ENCODE measurements around the gene GCSH. TPM values are rescaled to one million over a fixed set of nuclear protein-coding genes. Genes with fewer than 3 reads are reported as not detected.

Gene GCSH
- total and polyA plus RNA-seq, 7 donors, result 29.1 to 51.5 (median 41.4) TPM

DNA sequence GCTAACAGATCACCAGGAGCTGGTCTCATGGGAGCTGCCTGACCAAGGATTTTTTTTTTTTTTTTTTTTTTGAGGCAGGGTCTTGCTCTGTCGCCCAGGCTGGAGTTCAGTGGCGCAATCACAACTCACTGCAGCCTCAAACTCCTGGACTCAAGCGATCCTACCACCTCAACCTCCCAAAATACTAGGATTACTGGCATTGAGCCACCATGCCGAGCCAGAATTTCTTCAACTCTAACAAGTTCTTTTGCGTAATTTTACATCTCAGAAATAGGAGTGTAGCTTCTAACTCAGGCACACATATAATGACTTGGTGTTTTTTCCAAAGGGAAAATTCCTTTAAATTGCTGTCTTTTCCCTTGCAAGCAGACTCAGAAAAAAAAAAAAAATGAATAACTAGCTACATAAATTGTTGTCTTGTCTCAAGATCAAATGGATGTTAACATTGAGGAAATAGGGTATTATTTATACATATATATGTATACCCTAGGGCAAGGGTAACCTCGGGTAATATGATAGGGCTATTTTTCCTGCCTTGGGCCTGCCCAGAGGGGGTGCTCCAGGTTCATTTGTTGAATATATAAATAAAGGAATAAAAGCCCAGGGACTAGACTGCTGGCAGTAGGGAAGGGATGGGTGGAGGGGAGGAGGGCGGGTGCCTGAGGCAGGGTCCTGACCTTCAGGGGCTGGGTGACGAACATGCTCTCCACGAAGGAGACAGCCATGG, 42.8 kb upstream of the GCSH start:
- Histone ChIP-seq H3K27me3 (ENCODE audit: insufficient read depth in 3 of 3, low read length in 2 of 3) (peaks cover 0 to 2% (median 0%) of the 10 kb centered on the region in 3 donors), H3K36me3 (ENCODE audit: insufficient read depth in 1 of 2, low read depth in 1 of 2) (no peaks in the 10 kb centered on the region), H3K9me3 (no peaks in the 10 kb centered on the region), H3K4me3 (no peak overlapping the region), H3K4me1 (no peaks in the 10 kb centered on the region), H3K27ac (no peak overlapping the region)
- ATAC-seq (no peak), DNase-seq (peak in 1 of 2 donors; percentile 26)
- 78 to 82% (median 80%) methylated on average over 9 of the region's 9 CpGs for WGBS, 3 donors
- intact Hi-C loops (cut with DNase I), result no loop called here
- TF ChIP-seq, protein P1, sequence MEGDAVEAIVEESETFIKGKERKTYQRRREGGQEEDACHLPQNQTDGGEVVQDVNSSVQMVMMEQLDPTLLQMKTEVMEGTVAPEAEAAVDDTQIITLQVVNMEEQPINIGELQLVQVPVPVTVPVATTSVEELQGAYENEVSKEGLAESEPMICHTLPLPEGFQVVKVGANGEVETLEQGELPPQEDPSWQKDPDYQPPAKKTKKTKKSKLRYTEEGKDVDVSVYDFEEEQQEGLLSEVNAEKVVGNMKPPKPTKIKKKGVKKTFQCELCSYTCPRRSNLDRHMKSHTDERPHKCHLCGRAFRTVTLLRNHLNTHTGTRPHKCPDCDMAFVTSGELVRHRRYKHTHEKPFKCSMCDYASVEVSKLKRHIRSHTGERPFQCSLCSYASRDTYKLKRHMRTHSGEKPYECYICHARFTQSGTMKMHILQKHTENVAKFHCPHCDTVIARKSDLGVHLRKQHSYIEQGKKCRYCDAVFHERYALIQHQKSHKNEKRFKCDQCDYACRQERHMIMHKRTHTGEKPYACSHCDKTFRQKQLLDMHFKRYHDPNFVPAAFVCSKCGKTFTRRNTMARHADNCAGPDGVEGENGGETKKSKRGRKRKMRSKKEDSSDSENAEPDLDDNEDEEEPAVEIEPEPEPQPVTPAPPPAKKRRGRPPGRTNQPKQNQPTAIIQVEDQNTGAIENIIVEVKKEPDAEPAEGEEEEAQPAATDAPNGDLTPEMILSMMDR (IDR thresholded peaks at IDR 0.05), result no peak

GRCh38 chr16:81137754-81138153, 41.6 kb upstream of the GCSH start:
- Histone ChIP-seq H3K36me3 (ENCODE audit: insufficient read depth in 1 of 2, low read depth in 1 of 2) (no peaks in the 10 kb centered on the region), H3K4me1 (no peaks in the 10 kb centered on the region), H3K9me3 (no peaks in the 10 kb centered on the region), H3K27me3 (ENCODE audit: insufficient read depth in 3 of 3, low read length in 2 of 3) (no peaks in the 10 kb centered on the region), H3K4me3 (no peak overlapping the region), H3K27ac (no peak overlapping the region)
- no peak for DNase-seq
- WGBS, 3 donors, result 81 to 84% (median 81%) methylated on average over 9 of the region's 9 CpGs
- TF ChIP-seq, protein P1 (IDR thresholded peaks at IDR 0.05), result no peak
- intact Hi-C loops (cut with DNase I), result no loop called here
- ATAC-seq, result no peak

GRCh38 chr16:81136390-81137335, 40.5 kb upstream of the GCSH start:
- intact Hi-C loops (cut with DNase I), result no loop called here
- no peaks in the 10 kb centered on the region for H3K9me3 ChIP-seq
- no peaks in the 10 kb centered on the region for H3K36me3 ChIP-seq (ENCODE audit: insufficient read depth in 1 of 2, low read depth in 1 of 2)
- ATAC-seq, result no peak
- H3K4me1 ChIP-seq, result no peaks in the 10 kb centered on the region
- no peaks in the 10 kb centered on the region for H3K27me3 ChIP-seq (ENCODE audit: insufficient read depth in 3 of 3, low read length in 2 of 3)
- TF ChIP-seq, protein P1 (IDR thresholded peaks at IDR 0.05), result no peak
- no peak for DNase-seq
- no peak overlapping the region for H3K27ac ChIP-seq
- H3K4me3 ChIP-seq, result no peak overlapping the region
- 56 to 65% (median 59%) methylated on average over 12 of the region's 12 CpGs for WGBS, 3 donors

DNA sequence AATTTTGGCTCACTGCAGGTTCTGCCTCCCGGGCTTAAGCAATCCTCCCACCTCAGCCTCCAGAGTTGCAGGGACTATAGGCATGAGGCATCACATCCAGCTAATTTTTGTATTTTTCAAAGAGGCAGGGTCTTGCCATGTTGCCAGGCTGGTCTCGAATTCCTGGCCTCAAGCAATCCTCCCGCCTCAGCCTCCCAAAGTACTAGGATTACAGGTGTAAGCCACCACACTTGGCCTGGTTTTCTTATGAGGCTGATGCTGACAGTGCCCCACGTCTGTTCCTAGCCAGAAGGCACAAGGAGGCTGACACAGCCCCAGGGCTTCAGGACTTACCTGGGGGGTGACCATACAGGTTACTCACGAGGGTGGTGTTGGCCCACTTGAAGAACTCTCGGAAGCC, 33.9 kb upstream of the GCSH start:
- no peak for DNase-seq
- no peaks in the 10 kb centered on the region for H3K9me3 ChIP-seq
- H3K36me3 ChIP-seq (ENCODE audit: insufficient read depth in 1 of 2, low read depth in 1 of 2), result no peaks in the 10 kb centered on the region
- H3K27me3 ChIP-seq (ENCODE audit: insufficient read depth in 3 of 3, low read length in 2 of 3), result no peaks in the 10 kb centered on the region
- WGBS, 3 donors, result 85 to 92% (median 89%) methylated on average over 6 of the region's 6 CpGs
- H3K4me1 ChIP-seq, result no peaks in the 10 kb centered on the region
- no peak for ATAC-seq
- H3K4me3 ChIP-seq, result no peak overlapping the region
- H3K27ac ChIP-seq, result no peak overlapping the region
- TF ChIP-seq, protein P1 (IDR thresholded peaks at IDR 0.05), result no peak
- intact Hi-C loops (cut with DNase I), result no loop called here
